CD14-positive monocyte (primary cell): ENCODE measurements around the gene CCRL2. TPM values are rescaled to one million over a fixed set of nuclear protein-coding genes. Genes with fewer than 3 reads are reported as not detected.

Source experiments
- DNase-seq, 3 donors: peaks; one replicate each; pipeline ENCODE4 v3.0.0-alpha.2; 2011 to 2022
- H2AFZ ChIP-seq: 2 replicates; pipeline ENCODE4 v1.6.0; 2012; ENCODE audit warnings: mild to moderate bottlenecking, low read depth, low read length, inconsistent platforms; ENCODE audit not compliant: insufficient read depth, poor library complexity, severe bottlenecking
- H3K27ac ChIP-seq, 2 donors: 1 replicate in 1 of 2; 2 replicates in 1 of 2; pipeline ENCODE4 v1.5.1; 2012 to 2013; ENCODE audit warnings: low read length in 2 of 2, control low read depth in 1 of 2, inconsistent platforms in 1 of 2, low read depth in 1 of 2, mild to moderate bottlenecking in 1 of 2
- H3K27me3 ChIP-seq, 2 donors: one replicate each; pipeline versions ENCODE4 v1.6.0 to v1.6.1; 2011 to 2013; ENCODE audit warnings: low read length in 2 of 2; ENCODE audit not compliant: control insufficient read depth in 2 of 2, insufficient read depth in 2 of 2
- H3K36me3 ChIP-seq, 2 donors: replicated peaks in 1 of 2; 1 replicate in 1 of 2; 2 replicates in 1 of 2; pipeline versions ENCODE4 v1.5.1 to v1.6.1; 2012 to 2013; ENCODE audit warnings: low read length in 2 of 2, control low read depth in 1 of 2, inconsistent platforms in 1 of 2, mild to moderate bottlenecking in 1 of 2; ENCODE audit not compliant: insufficient read depth in 2 of 2, control insufficient read depth in 1 of 2
- H3K4me1 ChIP-seq, 2 donors: 1 replicate in 1 of 2; 2 replicates in 1 of 2; pipeline versions ENCODE4 v1.5.1 to v1.6.1; 2012 to 2013; ENCODE audit warnings: low read length in 2 of 2, control low read depth in 1 of 2, inconsistent platforms in 1 of 2, mild to moderate bottlenecking in 1 of 2, moderate library complexity in 1 of 2; ENCODE audit not compliant: insufficient read depth in 2 of 2, control insufficient read depth in 1 of 2
- H3K4me2 ChIP-seq: replicated peaks from 2 replicates; pipeline ENCODE3; 2012; ENCODE audit warnings: low read length, moderate library complexity, mild to moderate bottlenecking; ENCODE audit not compliant: poor library complexity, severe bottlenecking; ENCODE audit errors: extremely low read depth
- H3K4me3 ChIP-seq, 3 experiments: fragments of 200-600 bp in 1 of 3; sonication (generic) in 1 of 3; replicated peaks in 1 of 3; 1 replicate in 2 of 3; 2 replicates in 1 of 3; pipeline ENCODE4 v1.5.1; 2011 to 2013; ENCODE audit warnings: low read length in 3 of 3, mild to moderate bottlenecking in 3 of 3, control low read depth in 2 of 3, low read depth in 2 of 3, inconsistent platforms in 1 of 3, moderate library complexity in 1 of 3
- H3K79me2 ChIP-seq: 2 replicates; pipeline ENCODE4 v1.6.0; 2012; ENCODE audit warnings: mild to moderate bottlenecking, control low read depth, inconsistent platforms, low read length, moderate library complexity; ENCODE audit not compliant: insufficient read depth
- H3K9ac ChIP-seq: 2 replicates; pipeline ENCODE4 v1.6.0; 2017; ENCODE audit warnings: low read length, mild to moderate bottlenecking; ENCODE audit not compliant: insufficient read depth, poor library complexity, severe bottlenecking
- H3K9me3 ChIP-seq, 2 donors: replicated peaks in 1 of 2; 1 replicate in 1 of 2; 2 replicates in 1 of 2; pipeline versions ENCODE4 v1.5.1 to v1.6.1; 2012 to 2013; ENCODE audit warnings: low read length in 2 of 2, control low read depth in 1 of 2; ENCODE audit not compliant: control insufficient read depth in 1 of 2, insufficient read depth in 1 of 2
- H4K20me1 ChIP-seq: 2 replicates; pipeline ENCODE4 v1.6.0; 2012; ENCODE audit warnings: mild to moderate bottlenecking, low read length, control low read depth, moderate library complexity; ENCODE audit not compliant: insufficient read depth
- H3K27ac Mint-ChIP-seq, 7 donors: one replicate each; pipeline ENCODE4 v1.8.0; 2020; ENCODE audit warnings: mild to moderate bottlenecking in 7 of 7, mixed read lengths in 7 of 7, moderate library complexity in 6 of 7, inconsistent platforms in 2 of 7
- H3K27me3 Mint-ChIP-seq, 3 donors: one replicate each; pipeline ENCODE4 v1.8.0; 2021 to 2022; ENCODE audit warnings: low read depth in 3 of 3, mild to moderate bottlenecking in 3 of 3, mixed read lengths in 3 of 3, moderate library complexity in 3 of 3, inconsistent platforms in 1 of 3
- H3K36me3 Mint-ChIP-seq, 2 donors: one replicate each; pipeline ENCODE4 v1.8.0; 2020; ENCODE audit warnings: mixed read lengths in 2 of 2, inconsistent platforms in 1 of 2, mild to moderate bottlenecking in 1 of 2
- H3K4me1 Mint-ChIP-seq: one replicate; pipeline ENCODE4 v1.8.0; 2020; ENCODE audit warnings: mild to moderate bottlenecking, mixed read lengths
- H3K4me3 Mint-ChIP-seq, 2 donors: one replicate each; pipeline ENCODE4 v1.8.0; 2020; ENCODE audit warnings: mild to moderate bottlenecking in 2 of 2, mixed read lengths in 2 of 2, moderate library complexity in 1 of 2
- H3K9me3 Mint-ChIP-seq, 7 donors: one replicate each; pipeline ENCODE4 v1.8.0; 2020 to 2022; ENCODE audit warnings: mixed read lengths in 7 of 7, mild to moderate bottlenecking in 6 of 7, moderate library complexity in 6 of 7, inconsistent platforms in 2 of 7
- WGBS: methylation state at CpG from one replicate; pipeline ENCODE4 v1.1.5; 2013; ENCODE audit warnings: missing lambda C conversion rate; ENCODE audit not compliant: insufficient coverage; 5-methylcytosine and 5-hydroxymethylcytosine counted together
- intact Hi-C, 2 donors: fragments of 100-400 bp; cut with micrococcal nuclease; formaldehyde crosslinking; loops; one replicate each; pipeline versions ENCODE4 v1.15.0 to v1.15.1; 2023
- polyA plus RNA-seq, 3 donors: library from polyadenylated mRNA; depleted of rRNA in 1 of 3; unstranded in 2 of 3; stranded (reverse) in 1 of 3; fragments of 300-500 nt in 2 of 3; fragments of >200 nt in 1 of 3; fragmentation: Illumina TruSeq in 2 of 3; gene quantifications; 1 replicate in 2 of 3; 2 replicates in 1 of 3; pipeline ENCODE4 v1.2.3, GENCODE V29; 2012 to 2021
- TF ChIP-seq, protein P1 (sequence below): fragments of 200-600 bp; IDR thresholded peaks from one replicate; pipeline ENCODE4 v1.8.0; 2022; ENCODE audit warnings: antibody characterized with exemption, mild to moderate bottlenecking

Gene CCRL2
- polyA plus RNA-seq, 3 donors, result 10.2 to 15.3 (median 11.7) TPM

DNA sequence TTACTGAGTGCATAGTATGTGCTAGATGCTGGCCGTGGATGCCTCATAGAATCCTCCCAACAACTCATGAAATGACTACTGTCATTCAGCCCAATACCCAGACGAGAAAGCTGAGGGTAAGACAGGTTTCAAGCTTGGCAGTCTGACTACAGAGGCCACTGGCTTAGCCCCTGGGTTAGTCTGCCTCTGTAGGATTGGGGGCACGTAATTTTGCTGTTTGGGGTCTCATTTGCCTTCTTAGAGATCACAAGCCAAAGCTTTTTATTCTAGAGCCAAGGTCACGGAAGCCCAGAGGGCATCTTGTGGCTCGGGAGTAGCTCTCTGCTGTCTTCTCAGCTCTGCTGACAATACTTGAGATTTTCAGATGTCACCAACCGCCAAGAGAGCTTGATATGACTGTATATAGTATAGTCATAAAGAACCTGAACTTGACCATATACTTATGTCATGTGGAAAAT is 37.4 kb upstream of the CCRL2 start:
- no CpG with 5 or more reads among the region's 6 CpGs for WGBS
- H3K36me3 ChIP-seq, result no peaks in the 10 kb centered on the region
- H3K27me3 ChIP-seq, result no peaks in the 10 kb centered on the region
- Mint-ChIP-seq H3K27ac (peak overlapping the region in 3 of 7 donors; percentile 6 to 58 (median 17)), H3K27me3 (peaks cover 1 to 4% (median 2%) of the 10 kb centered on the region in 3 donors), H3K9me3 (peaks cover 0 to 5% (median 1%) of the 10 kb centered on the region in 7 donors), H3K36me3 (peaks cover 2 to 10% of the 10 kb centered on the region in 2 donors), H3K4me3 (peak overlapping the region in 1 of 2 donors; percentile 40), H3K4me1 (peaks cover 60% of the 10 kb centered on the region)
- DNase-seq, result no peak
- H3K9me3 ChIP-seq, result no peaks in the 10 kb centered on the region
- H3K79me2 ChIP-seq, result no peaks in the 10 kb centered on the region
- H3K4me2 ChIP-seq, result peak overlapping the region; percentile 63
- H3K9ac ChIP-seq, result no peak overlapping the region
- intact Hi-C loops, result loop anchor here (5.0 kb wide), 6 partner anchors 38 to 282 kb away; partner anchors contain the start of genes CCR5AS (in 1 of the 2) and CCRL2 (in 1 of the 2)
- H3K4me1 ChIP-seq, result peaks cover 46 to 70% of the 10 kb centered on the region in 2 donors
- H4K20me1 ChIP-seq, result no peaks in the 10 kb centered on the region
- H2AFZ ChIP-seq, result no peak overlapping the region
- H3K4me3 ChIP-seq, result peak overlapping the region in 1 of 3 experiments; percentile 68
- peak overlapping the region in 1 of 2 donors; percentile 65 for H3K27ac ChIP-seq
- TF ChIP-seq, protein P1, sequence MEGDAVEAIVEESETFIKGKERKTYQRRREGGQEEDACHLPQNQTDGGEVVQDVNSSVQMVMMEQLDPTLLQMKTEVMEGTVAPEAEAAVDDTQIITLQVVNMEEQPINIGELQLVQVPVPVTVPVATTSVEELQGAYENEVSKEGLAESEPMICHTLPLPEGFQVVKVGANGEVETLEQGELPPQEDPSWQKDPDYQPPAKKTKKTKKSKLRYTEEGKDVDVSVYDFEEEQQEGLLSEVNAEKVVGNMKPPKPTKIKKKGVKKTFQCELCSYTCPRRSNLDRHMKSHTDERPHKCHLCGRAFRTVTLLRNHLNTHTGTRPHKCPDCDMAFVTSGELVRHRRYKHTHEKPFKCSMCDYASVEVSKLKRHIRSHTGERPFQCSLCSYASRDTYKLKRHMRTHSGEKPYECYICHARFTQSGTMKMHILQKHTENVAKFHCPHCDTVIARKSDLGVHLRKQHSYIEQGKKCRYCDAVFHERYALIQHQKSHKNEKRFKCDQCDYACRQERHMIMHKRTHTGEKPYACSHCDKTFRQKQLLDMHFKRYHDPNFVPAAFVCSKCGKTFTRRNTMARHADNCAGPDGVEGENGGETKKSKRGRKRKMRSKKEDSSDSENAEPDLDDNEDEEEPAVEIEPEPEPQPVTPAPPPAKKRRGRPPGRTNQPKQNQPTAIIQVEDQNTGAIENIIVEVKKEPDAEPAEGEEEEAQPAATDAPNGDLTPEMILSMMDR, result no peak

- no peaks in the 10 kb centered on the region for H4K20me1 ChIP-seq
- intact Hi-C loops, result loop anchor here in 1 of 2 donors (5.0 kb wide), 1 partner anchor 284 kb away; no protein-coding TSS in a partner anchor
- Mint-ChIP-seq H3K27me3 (peaks cover 1 to 6% (median 2%) of the 10 kb centered on the region in 3 donors), H3K36me3 (peaks cover 2 to 10% of the 10 kb centered on the region in 2 donors), H3K27ac (peak within 1 kb of the TSS; percentile 27 to 84 (median 80)), H3K4me1 (peaks cover 50% of the 10 kb centered on the region), H3K4me3 (peak within 1 kb of the TSS; percentile 59 to 78), H3K9me3 (peaks cover 0 to 2% (median 0%) of the 10 kb centered on the region in 7 donors)
- 29% methylated on average over 1 of the region's 5 CpGs for WGBS
- H3K36me3 ChIP-seq, result no peaks in the 10 kb centered on the region
- H3K27me3 ChIP-seq, result no peaks in the 10 kb centered on the region
- DNase-seq, result peak in 1 of 3 donors; percentile 26
- H3K27ac ChIP-seq, result peak within 1 kb of the TSS in 1 of 2 donors; percentile 65
- H3K9me3 ChIP-seq, result no peaks in the 10 kb centered on the region
- peak within 1 kb of the TSS; percentile 41 for H3K9ac ChIP-seq
- H3K79me2 ChIP-seq, result no peaks in the 10 kb centered on the region
- TF ChIP-seq, protein P1, result no peak
- H2AFZ ChIP-seq, result peak within 1 kb of the TSS; percentile 55
- peak within 1 kb of the TSS; percentile 37 to 68 (median 47) for H3K4me3 ChIP-seq
- H3K4me2 ChIP-seq, result peak within 1 kb of the TSS; percentile 63
- peaks cover 34 to 57% of the 10 kb centered on the region in 2 donors for H3K4me1 ChIP-seq
Observed at GRCh38 chr3:46370839-46371518, 36.1 kb upstream of the CCRL2 start, which contains the start of gene CCR5. Gene CCR5, plus strand, starts transcription at chr3:46370946. Its CDS starts 1,957 bp downstream, at chr3:46372903.
